GM19023 (cell line): Measurements from ENCODE around the gene NSD1.

Source experiments
- ATAC-seq: cut with Tn5 transposase; IDR thresholded peaks from one replicate; pipeline ENCODE4 v1.9.1; 2021; ENCODE audit warnings: mild to moderate bottlenecking, moderate library complexity; ENCODE audit not compliant: unreplicated experiment

Gene NSD1

GRCh38 chr5:177269976-177270375 is 136.4 kb downstream of the NSD1 start:
- ATAC-seq: no peak

GRCh38 chr5:177270653-177271052 is 137.1 kb downstream of the NSD1 start:
- ATAC-seq: no peak

- no peak for ATAC-seq
Observed at GRCh38 chr5:177271113-177271512, 137.5 kb downstream of the NSD1 start.

- ATAC-seq: no peak
Observed at GRCh38 chr5:177275883-177276282, 142.3 kb downstream of the NSD1 start.

- no peak for ATAC-seq
Observed at GRCh38 chr5:177276886-177277285, 143.3 kb downstream of the NSD1 start.

- ATAC-seq: no peak
Observed at GRCh38 chr5:177288191-177288590, 154.6 kb downstream of the NSD1 start.

GRCh38 chr5:177290816-177291596 is 157.4 kb downstream of the NSD1 start:
- no peak for ATAC-seq

GRCh38 chr5:177291735-177292134 is 158.2 kb downstream of the NSD1 start:
- no peak for ATAC-seq

GRCh38 chr5:177293819-177294581 is 160.4 kb downstream of the NSD1 start:
- no peak for ATAC-seq

GRCh38 chr5:177294632-177295031 is 161.1 kb downstream of the NSD1 start:
- no peak for ATAC-seq

- ATAC-seq: no peak
Observed at GRCh38 chr5:177295924-177296323, 162.4 kb downstream of the NSD1 start.

GRCh38 chr5:177296581-177296980 is 163.0 kb downstream of the NSD1 start:
- no peak for ATAC-seq

- no peak for ATAC-seq
Observed at GRCh38 chr5:177297922-177298321, 164.3 kb downstream of the NSD1 start.

GRCh38 chr5:177299697-177300096 is 166.1 kb downstream of the NSD1 start:
- no peak for ATAC-seq

- ATAC-seq: no peak
Observed at GRCh38 chr5:177300236-177300880, 166.8 kb downstream of the NSD1 start.

- ATAC-seq: no peak
Observed at GRCh38 chr5:177300951-177301350, 167.4 kb downstream of the NSD1 start.

GRCh38 chr5:177301503-177302165 is 168.1 kb downstream of the NSD1 start:
- no peak for ATAC-seq

GRCh38 chr5:177302354-177303110 is 169.0 kb downstream of the NSD1 start:
- ATAC-seq: no peak

GRCh38 chr5:177303121-177303924 is 169.8 kb downstream of the NSD1 start, which contains the start of the genes PRELID1 and RAB24:
TSS of gene PRELID1 (plus strand) at chr5:177303799. CDS start at chr5:177303986, 187 bp downstream.
TSS of gene RAB24 (minus strand) at chr5:177303719. CDS start at chr5:177303288, 431 bp downstream.
- ATAC-seq: peak; percentile 67
